OCI-LY1 (cell line): ENCODE measurements around the gene ANKRD33B.
A peak's percentile ranks its signal among the peaks of the same experiment; 100 is the strongest.

Experiments used
- H2AFZ ChIP-seq: fragments of 200-600 bp; sonication (generic), shearing (Covaris generic); 2 replicates; pipeline ENCODE4 v1.6.0; 2014; ENCODE audit warnings: antibody characterized with exemption, mild to moderate bottlenecking, low read length
- H3F3A ChIP-seq: fragments of 200-600 bp; sonication (generic), shearing (Covaris generic); 2 replicates; pipeline ENCODE4 v1.6.0; 2014; ENCODE audit warnings: mild to moderate bottlenecking, antibody characterized with exemption, low read length, moderate library complexity; ENCODE audit not compliant: insufficient read depth
- H3K27ac ChIP-seq: fragments of 200-600 bp; sonication (generic); 2 replicates; pipeline ENCODE4 v1.5.1; 2014; ENCODE audit warnings: low read length, mixed run types, mild to moderate bottlenecking, low read depth; ENCODE audit not compliant: poor library complexity, severe bottlenecking
- H3K27me3 ChIP-seq: fragments of 200-600 bp; sonication (generic); 2 replicates; pipeline ENCODE4 v1.6.0; 2014; ENCODE audit warnings: antibody characterized with exemption, mild to moderate bottlenecking, low read length, moderate library complexity; ENCODE audit not compliant: insufficient read depth
- H3K36me3 ChIP-seq: fragments of 200-600 bp; sonication (generic); 2 replicates; pipeline ENCODE4 v1.6.1; 2014; ENCODE audit warnings: mild to moderate bottlenecking, antibody characterized with exemption, low read length, moderate library complexity, mixed read lengths; ENCODE audit not compliant: insufficient read depth
- H3K4me1 ChIP-seq: fragments of 200-600 bp; sonication (generic); 2 replicates; pipeline ENCODE4 v1.5.1; 2014; ENCODE audit warnings: mild to moderate bottlenecking, low read length, moderate library complexity; ENCODE audit not compliant: insufficient read depth, severe bottlenecking
- H3K4me2 ChIP-seq: fragments of 200-600 bp; sonication (generic), shearing (Covaris generic); 2 replicates; pipeline ENCODE4 v1.6.1; 2014; ENCODE audit warnings: low read length
- H3K4me3 ChIP-seq: fragments of 200-600 bp; sonication (generic); 2 replicates; pipeline ENCODE4 v1.5.1; 2014; ENCODE audit warnings: low read length, low read depth, mild to moderate bottlenecking, mixed read lengths; ENCODE audit not compliant: poor library complexity, severe bottlenecking
- H3K79me2 ChIP-seq: fragments of 200-600 bp; shearing (Covaris generic); 2 replicates; pipeline ENCODE4 v1.6.1; 2016; ENCODE audit warnings: mixed run types, low read length, mixed read lengths; ENCODE audit not compliant: insufficient read depth
- H3K9ac ChIP-seq: fragments of 200-600 bp; sonication (generic), shearing (Covaris generic); 2 replicates; pipeline ENCODE4 v1.6.1; 2014; ENCODE audit warnings: mild to moderate bottlenecking, low read length, mixed read lengths
- H3K9me2 ChIP-seq: fragments of 200-600 bp; sonication (generic), shearing (Covaris generic); 2 replicates; pipeline ENCODE4 v1.6.1; 2014; ENCODE audit warnings: low read depth, mild to moderate bottlenecking, low read length, mixed read lengths
- H3K9me3 ChIP-seq: fragments of 200-600 bp; shearing (Covaris generic); 2 replicates; pipeline ENCODE4 v1.6.1; 2014; ENCODE audit warnings: low read length, mixed read lengths
- H4K20me1 ChIP-seq: fragments of 200-600 bp; sonication (generic), shearing (Covaris generic); 2 replicates; pipeline ENCODE4 v1.6.0; 2016; ENCODE audit warnings: mild to moderate bottlenecking, low read length; ENCODE audit not compliant: insufficient read depth
- CTCF ChIP-seq: fragments of 200-600 bp; sonication (generic), shearing (Covaris generic); IDR thresholded peaks from 2 replicates; pipeline ENCODE4 v1.5.1; 2017; ENCODE audit warnings: mild to moderate bottlenecking, antibody characterized with exemption, low read length, moderate library complexity, mixed read lengths
- EZH2 ChIP-seq: fragments of 200-600 bp; sonication (generic), shearing (Covaris generic); IDR thresholded peaks from 2 replicates; pipeline ENCODE4 v1.8.0; 2017; ENCODE audit warnings: borderline replicate concordance, mixed run types, mild to moderate bottlenecking, antibody characterized with exemption, low read length, moderate library complexity, mixed read lengths

Gene ANKRD33B

DNA sequence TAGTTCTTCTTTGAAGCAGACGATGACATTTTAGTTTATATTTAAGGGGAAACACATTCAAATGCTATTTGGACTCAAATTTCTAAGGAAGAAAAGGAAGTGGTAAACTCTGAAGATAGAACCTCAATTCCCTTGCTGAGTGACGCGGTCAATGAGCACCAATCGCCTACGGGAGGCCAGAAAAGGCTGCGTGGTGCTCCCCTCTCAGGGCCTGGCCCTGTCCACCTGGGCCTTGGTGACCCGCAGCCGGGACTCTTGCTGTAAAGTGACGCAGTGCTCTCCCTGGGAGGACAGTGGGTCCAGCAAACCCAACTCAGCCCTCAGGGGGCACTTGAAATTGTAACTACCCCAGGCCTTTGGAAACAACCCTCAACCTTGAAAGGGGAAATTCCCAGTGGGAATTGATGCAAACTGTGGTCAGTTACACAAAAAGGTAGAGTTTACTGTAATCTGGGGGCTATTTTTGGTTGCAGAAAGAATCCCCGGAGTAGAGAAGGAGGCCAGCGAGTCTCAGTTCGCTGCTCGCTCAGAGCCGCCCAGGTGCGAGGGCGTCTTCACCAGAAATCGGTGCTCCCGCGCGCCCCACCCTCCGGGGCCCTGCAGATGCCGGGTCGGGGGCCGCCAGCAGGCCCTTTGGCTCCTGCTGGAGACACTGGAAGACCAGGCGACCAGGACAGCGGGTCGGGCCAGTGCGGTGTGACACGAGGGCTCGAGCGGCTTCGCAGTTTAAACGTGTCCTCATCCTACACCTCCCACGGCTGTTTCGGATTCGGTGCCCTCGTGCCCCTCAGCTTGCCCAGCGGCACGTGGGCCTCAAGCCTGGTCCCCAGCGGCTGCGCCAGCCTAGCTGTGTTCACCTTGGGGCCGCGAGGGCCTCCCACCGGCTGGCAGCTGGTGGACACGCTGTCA is 1.4 kb upstream of the ANKRD33B start:
- H3K36me3 ChIP-seq = no peaks in the 10 kb centered on the region
- H3K27me3 ChIP-seq = peaks cover 11% of the 10 kb centered on the region; the same call in 1 of the 2 replicates
- no peaks in the 10 kb centered on the region for H3K9me2 ChIP-seq
- no peak overlapping the region for H2AFZ ChIP-seq
- no peaks in the 10 kb centered on the region for H3K9me3 ChIP-seq
- no peak overlapping the region for H3K27ac ChIP-seq
- H3K9ac ChIP-seq = no peak overlapping the region
- no peaks in the 10 kb centered on the region for H3K79me2 ChIP-seq
- no peaks in the 10 kb centered on the region for H3F3A ChIP-seq
- no peak overlapping the region for H3K4me2 ChIP-seq
- H4K20me1 ChIP-seq = no peaks in the 10 kb centered on the region
- TF ChIP-seq CTCF (no peak), EZH2 (no peak)
- H3K4me1 ChIP-seq = peaks cover 12% of the 10 kb centered on the region
- H3K4me3 ChIP-seq = peak overlapping the region; percentile 64

- Histone ChIP-seq H3K4me3 (peak overlapping the region; percentile 64), H3K4me1 (peaks cover 12% of the 10 kb centered on the region), H3K9me3 (no peaks in the 10 kb centered on the region), H2AFZ (no peak overlapping the region), H3K9me2 (no peaks in the 10 kb centered on the region), H3K36me3 (no peaks in the 10 kb centered on the region), H3K27me3 (peaks cover 17% of the 10 kb centered on the region; the same call in 1 of the 2 replicates), H3K27ac (no peak overlapping the region), H3K4me2 (peak overlapping the region; percentile 82), H3F3A (no peaks in the 10 kb centered on the region), H3K9ac (peak overlapping the region; percentile 22; the same call in 1 of the 2 replicates), H4K20me1 (no peaks in the 10 kb centered on the region), H3K79me2 (no peaks in the 10 kb centered on the region)
- no peak for TF ChIP-seq EZH2
- no peak for TF ChIP-seq CTCF
Observed at GRCh38 chr5:10563110-10563944, 543 bp upstream of the ANKRD33B start.

DNA sequence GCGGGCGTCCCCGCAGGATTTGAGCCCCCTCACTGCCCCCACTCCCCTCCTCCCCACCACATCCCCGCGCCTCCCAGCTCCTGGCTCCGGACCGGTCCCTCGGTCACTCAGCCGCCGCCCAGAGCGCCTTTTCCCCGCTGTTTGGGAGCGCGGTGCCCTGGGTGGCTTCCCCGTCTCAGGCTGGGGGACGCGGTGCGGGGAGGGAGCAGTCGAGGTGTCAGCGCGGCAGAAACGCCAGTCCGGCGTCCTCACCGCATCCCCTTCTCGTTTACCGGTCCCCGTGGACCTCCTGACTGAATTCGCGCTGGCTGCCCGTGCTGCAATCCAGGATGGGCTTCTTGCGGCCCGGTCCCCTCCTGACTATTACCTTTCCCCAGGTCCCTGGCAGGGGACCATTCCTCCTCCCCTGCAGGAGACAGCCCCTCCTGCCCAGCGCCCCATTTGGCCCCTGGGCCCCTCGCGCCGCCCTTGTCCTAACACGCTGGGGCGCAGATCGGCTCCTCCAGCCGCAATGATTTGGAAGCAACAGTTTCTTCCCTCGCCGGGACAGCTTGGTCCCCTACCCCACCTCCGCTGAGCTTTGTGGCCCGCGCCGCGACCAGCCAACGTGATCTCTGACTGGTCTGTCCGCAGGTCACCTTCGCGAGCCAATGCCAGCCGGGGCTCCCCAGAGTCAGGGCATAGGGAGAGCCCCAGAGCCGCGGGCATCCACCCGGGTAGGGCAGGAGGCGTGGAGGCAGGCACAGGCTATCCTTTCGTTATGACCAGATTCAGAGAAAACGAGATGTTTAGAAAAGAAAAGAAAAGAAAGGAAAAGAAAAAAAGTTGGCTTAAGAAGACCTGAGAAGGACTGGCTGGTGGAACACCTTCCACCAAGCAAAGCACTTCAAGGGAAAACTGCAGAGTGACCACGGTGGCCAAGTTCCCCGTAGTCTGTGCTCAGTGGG is 1.2 kb downstream of the ANKRD33B start:
- TF ChIP-seq CTCF (no peak), EZH2 (no peak)
- Histone ChIP-seq H3K9me2 (no peaks in the 10 kb centered on the region), H3K4me3 (peak overlapping the region; percentile 64), H3K9me3 (no peaks in the 10 kb centered on the region), H3K9ac (no peak overlapping the region), H2AFZ (no peak overlapping the region), H3K36me3 (no peaks in the 10 kb centered on the region), H3K79me2 (no peaks in the 10 kb centered on the region), H4K20me1 (no peaks in the 10 kb centered on the region), H3K4me1 (peaks cover 12% of the 10 kb centered on the region), H3K27me3 (peaks cover 17% of the 10 kb centered on the region; the same call in 1 of the 2 replicates), H3K4me2 (peak overlapping the region; percentile 67), H3K27ac (no peak overlapping the region), H3F3A (no peaks in the 10 kb centered on the region)
